ENCODE measurements around the gene ZBTB47. TPM values are rescaled to one million over a fixed set of nuclear protein-coding genes. Genes with fewer than 3 reads are reported as not detected.

Gene ZBTB47
- 23.1 and 26.5 TPM in 2 replicates for total RNA-seq

GRCh38 chr3:42653560-42654330, at the start of gene ZBTB47:
Gene ZBTB47 (plus strand): TSS chr3:42653697. CDS start chr3:42658356, 4,659 bp downstream.

GRCh38 chr3:42685363-42685881, 31.9 kb downstream of the ZBTB47 start, which contains the start of gene KLHL40:
Gene KLHL40 (plus strand): TSS chr3:42685537. CDS start chr3:42685619, 82 bp downstream.

GRCh38 chr3:42702066-42702951, 48.8 kb downstream of the ZBTB47 start, which contains the start of gene HHATL:
Gene HHATL (minus strand): TSS chr3:42702798. CDS start chr3:42700826, 1,972 bp downstream.

Other genes with a start within 250 kb of the ZBTB47 start
- gene LYZL4, start 243.1 kb upstream of the ZBTB47 start, total RNA-seq = not detected in 2 replicates
- gene VIPR1, start 151.1 kb upstream of the ZBTB47 start, total RNA-seq = not detected in 2 replicates
- gene SEC22C, start 71.7 kb upstream of the ZBTB47 start, total RNA-seq = 60.6 and 65.1 TPM in 2 replicates
- 17.6 and 22.4 TPM in 2 replicates for gene SS18L2, start 62.8 kb upstream of the ZBTB47 start, total RNA-seq
- gene NKTR, start 53.0 kb upstream of the ZBTB47 start, total RNA-seq = 55.1 and 62.8 TPM in 2 replicates
- gene KLHL40, start 31.8 kb downstream of the ZBTB47 start, total RNA-seq = not detected in 2 replicates
- gene HHATL, start 49.1 kb downstream of the ZBTB47 start, total RNA-seq = not detected in 2 replicates
- 1.4 and 2.2 TPM in 2 replicates for gene CCDC13, start 119.6 kb downstream of the ZBTB47 start, total RNA-seq
- gene HIGD1A, start 150.8 kb downstream of the ZBTB47 start, total RNA-seq = 126 and 180 TPM in 2 replicates
- gene ACKR2, start 155.7 kb downstream of the ZBTB47 start, total RNA-seq = 0.20 TPM in 1 of 2 replicates, not detected in the other
- not detected in 2 replicates for gene CYP8B1, start 222.2 kb downstream of the ZBTB47 start, total RNA-seq

All from subcutaneous preadipocyte (primary cell).